ENCODE data around the gene SIRT2. TPM values are rescaled to one million over a fixed set of nuclear protein-coding genes. Genes with fewer than 3 reads are reported as not detected.

Gene SIRT2
- total and polyA plus RNA-seq, 2 of the 13 experiments (the other 11 are each of a cell fraction or from before 2014, with no cell fraction given): 22.3 to 26.1 TPM

- TF ChIP-seq HNF1A (IDR thresholded peaks at IDR 0.05; ENCODE audit: low read depth) (no peak), HNF1A (CRISPR knock-in tag; IDR thresholded peaks at IDR 0.05; ENCODE audit: borderline replicate concordance) (no peak), SRSF1 (optimal IDR thresholded peaks at IDR 0.05; ENCODE audit: low read depth, low read length) (no peak), BCLAF1 (IDR thresholded peaks at IDR 0.05) (no peak), WIZ (CRISPR knock-in tag; IDR thresholded peaks at IDR 0.05) (no peak), HMGXB3 (CRISPR knock-in tag; IDR thresholded peaks at IDR 0.05; ENCODE audit: borderline replicate concordance) (0 out of 2 replicates have a peak, but pooled peaks have one; percentile 7), KMT2A (CRISPR knock-in tag; IDR thresholded peaks at IDR 0.05) (no peak), ZBTB8A (CRISPR knock-in tag; IDR thresholded peaks at IDR 0.05; ENCODE audit: borderline replicate concordance, low read depth) (no peak), ELF4 (CRISPR knock-in tag; IDR thresholded peaks at IDR 0.05; ENCODE audit: borderline replicate concordance) (0 out of 2 replicates have a peak, but pooled peaks have one; percentile 7), ZNF484 (CRISPR knock-in tag; IDR thresholded peaks at IDR 0.05; ENCODE audit: borderline replicate concordance, low read depth) (no peak), ZNF784 (CRISPR knock-in tag; IDR thresholded peaks at IDR 0.05; ENCODE audit: borderline replicate concordance) (no peak), NR2F6 (IDR thresholded peaks at IDR 0.05) (no peak), NR2F6 (CRISPR knock-in tag; IDR thresholded peaks at IDR 0.05) (peak; percentile 40; the same call in 1 of the 2 replicates), HMG20B (CRISPR knock-in tag; conservative IDR thresholded peaks at IDR 0.05) (no peak), KLF13 (CRISPR knock-in tag; IDR thresholded peaks at IDR 0.05) (no peak), ZSCAN20 (CRISPR knock-in tag; IDR thresholded peaks at IDR 0.05; ENCODE audit: borderline replicate concordance) (0 out of 2 replicates have a peak, but pooled peaks have one; percentile 41)
Observed at GRCh38 chr19:38900202-38900629, 798 bp upstream of the SIRT2 start (continued).

Data from HepG2 (cell line).